ENCODE measurements around the gene GKAP1. TPM values are rescaled to one million over a fixed set of nuclear protein-coding genes. Genes with fewer than 3 reads are reported as not detected.

Gene GKAP1
- polyA plus RNA-seq, 2 of the 4 experiments (the other 2 are of a cell fraction), result 6.5 to 16.1 TPM

GRCh38 chr9:83701286-83701685 lies 116.3 kb downstream of the GKAP1 start:
- CTCF ChIA-PET, result interaction anchor here (2.0 kb wide), 1 partner anchor 13 kb away, joined by 7 read pairs; no protein-coding TSS in a partner anchor
- WGBS (ENCODE audit: missing lambda C conversion rate), result 98% methylated on average over 1 of the region's 1 CpG
- ATAC-seq, result no peak

GRCh38 chr9:83699615-83700014 lies 118.0 kb downstream of the GKAP1 start:
- Histone ChIP-seq H3K9me3 (no peaks in the 10 kb centered on the region), H3K4me1 (peaks cover 18% of the 10 kb centered on the region; the same call in 2 of the 3 replicates), H3K27ac (no peak overlapping the region), H3K4me2 (no peak overlapping the region), H3K4me3 (no peak overlapping the region)
- ChIA-PET CTCF (interaction anchor here (1.0 to 2.0 kb wide), 2 partner anchors 11 to 50 kb away, joined by 3 to 7 read pairs; no protein-coding TSS in a partner anchor), POLR2A (interaction anchor here (0.9 kb wide), 1 partner anchor 9 kb away, joined by 3 read pairs; the partner anchor contains the start of gene UBQLN1)
- FAIRE-seq, result no peak
- no peak for DNase-seq (ENCODE audit: low read depth in 1 of 2, low spot score in 1 of 2)
- TF ChIP-seq POLR2A (IDR thresholded peaks at IDR 0.05; ENCODE audit: low read length) (no peak), CBX8 (IDR thresholded peaks at IDR 0.05) (no peak), BCL3 (IDR thresholded peaks at IDR 0.05) (no peak), NPAS2 (CRISPR knock-in tag; IDR thresholded peaks at IDR 0.05; ENCODE audit: borderline replicate concordance) (no peak), FOSL2 (IDR thresholded peaks at IDR 0.05) (no peak), FOSL2 (CRISPR knock-in tag; IDR thresholded peaks at IDR 0.05) (no peak), HDAC2 (IDR thresholded peaks at IDR 0.05) (no peak), REST (IDR thresholded peaks at IDR 0.05) (no peak), POLR2AphosphoS2 (conservative IDR thresholded peaks at IDR 0.05; ENCODE audit: low read length) (no peak), CHD4 (IDR thresholded peaks at IDR 0.05; ENCODE audit: borderline replicate concordance) (no peak), MAX (IDR thresholded peaks at IDR 0.05) (no peak), ZNF302 (CRISPR knock-in tag; IDR thresholded peaks at IDR 0.05) (no peak), HES2 (IDR thresholded peaks at IDR 0.05) (no peak), HOXA7 (CRISPR knock-in tag; IDR thresholded peaks at IDR 0.05) (no peak), NFE2L2 (conservative IDR thresholded peaks at IDR 0.05; ENCODE audit: low read length) (no peak), ZC3H11A (IDR thresholded peaks at IDR 0.05) (no peak), GATA3 (IDR thresholded peaks at IDR 0.05; ENCODE audit: borderline replicate concordance) (no peak), PBX3 (IDR thresholded peaks at IDR 0.05) (no peak)
- 94% methylated on average over 3 of the region's 3 CpGs for WGBS (ENCODE audit: missing lambda C conversion rate)
- no peak for ATAC-seq

More at GRCh38 chr9:83701286-83701685, 116.3 kb downstream of the GKAP1 start:
- peak overlapping the region; percentile 27; the same call in 2 of the 3 replicates for H3K4me2 ChIP-seq
- no peaks in the 10 kb centered on the region for H3K9me3 ChIP-seq
- no peak overlapping the region for H3K4me3 ChIP-seq
- no peak for TF ChIP-seq ZNF302 (CRISPR knock-in tag; IDR thresholded peaks at IDR 0.05)
- TF ChIP-seq EP300 (IDR thresholded peaks at IDR 0.05), result no peak
- TF ChIP-seq USF2 (IDR thresholded peaks at IDR 0.05), result no peak
- no peak for TF ChIP-seq NFE2L2 (conservative IDR thresholded peaks at IDR 0.05; ENCODE audit: low read length)
- no peak for TF ChIP-seq RNF2 (IDR thresholded peaks at IDR 0.05; ENCODE audit: borderline replicate concordance, low read depth)
- no peak for TF ChIP-seq FOSB (CRISPR knock-in tag; IDR thresholded peaks at IDR 0.05)
- DNase-seq (ENCODE audit: low read depth in 1 of 2, low spot score in 1 of 2) (no peak), FAIRE-seq (no peak)
- peaks cover 22% of the 10 kb centered on the region; the same call in 2 of the 3 replicates for H3K4me1 ChIP-seq
- H3K27ac ChIP-seq, result no peak overlapping the region
- POLR2A ChIA-PET, result no interaction called here

Measured in A549 (cell line).